ENCODE measurements around the gene PATE3.

The PATE3 gene

GRCh38 chr11:125790825-125791224, 2.9 kb downstream of the PATE3 start:
- ATAC-seq = no peak
- no peak for TF ChIP-seq ESRRG (CRISPR knock-in tag; IDR thresholded peaks at IDR 0.05)
- TF ChIP-seq BACH2 (CRISPR knock-in tag; IDR thresholded peaks at IDR 0.05; ENCODE audit: borderline replicate concordance) = no peak
- no peak for TF ChIP-seq CREB5 (CRISPR knock-in tag; IDR thresholded peaks at IDR 0.05; ENCODE audit: low read depth)
- TF ChIP-seq GLIS3 (CRISPR knock-in tag; IDR thresholded peaks at IDR 0.05) = no peak
- no peak for TF ChIP-seq SNAI2 (CRISPR knock-in tag; IDR thresholded peaks at IDR 0.05)
- TF ChIP-seq ISL1 (CRISPR knock-in tag; IDR thresholded peaks at IDR 0.05) = no peak
- no peak for TF ChIP-seq ARNTL (CRISPR knock-in tag; IDR thresholded peaks at IDR 0.05; ENCODE audit: borderline replicate concordance, low read depth)
- no peak for TF ChIP-seq TCF4 (CRISPR knock-in tag; IDR thresholded peaks at IDR 0.05; ENCODE audit: borderline replicate concordance)
- TF ChIP-seq ZFP3 (CRISPR knock-in tag; IDR thresholded peaks at IDR 0.05) = no peak

GRCh38 chr11:125797641-125798040, 9.7 kb downstream of the PATE3 start:
- ATAC-seq = no peak
- TF ChIP-seq GLIS3 (CRISPR knock-in tag; IDR thresholded peaks at IDR 0.05) = no peak
- no peak for TF ChIP-seq ISL1 (CRISPR knock-in tag; IDR thresholded peaks at IDR 0.05)
- TF ChIP-seq OSR1 (CRISPR knock-in tag; IDR thresholded peaks at IDR 0.05) = no peak
- TF ChIP-seq TSHZ2 (CRISPR knock-in tag; IDR thresholded peaks at IDR 0.05) = no peak
- no peak for TF ChIP-seq PATZ1 (CRISPR knock-in tag; IDR thresholded peaks at IDR 0.05; ENCODE audit: borderline replicate concordance)
- no peak for TF ChIP-seq TCF4 (CRISPR knock-in tag; IDR thresholded peaks at IDR 0.05; ENCODE audit: borderline replicate concordance)
- no peak for TF ChIP-seq CREB5 (CRISPR knock-in tag; IDR thresholded peaks at IDR 0.05; ENCODE audit: low read depth)
- TF ChIP-seq ESRRG (CRISPR knock-in tag; IDR thresholded peaks at IDR 0.05) = no peak
- no peak for TF ChIP-seq ZNF565 (CRISPR knock-in tag; conservative IDR thresholded peaks at IDR 0.05; ENCODE audit: low read depth)

GRCh38 chr11:125799808-125800207, 11.9 kb downstream of the PATE3 start:
- ATAC-seq = no peak
- TF ChIP-seq ZNF70 (CRISPR knock-in tag; IDR thresholded peaks at IDR 0.05) (no peak), PPARA (CRISPR knock-in tag; IDR thresholded peaks at IDR 0.05; ENCODE audit: borderline replicate concordance) (no peak), TSHZ2 (CRISPR knock-in tag; IDR thresholded peaks at IDR 0.05) (no peak), OSR1 (CRISPR knock-in tag; IDR thresholded peaks at IDR 0.05) (no peak), TCF4 (CRISPR knock-in tag; IDR thresholded peaks at IDR 0.05; ENCODE audit: borderline replicate concordance) (no peak), PATZ1 (CRISPR knock-in tag; IDR thresholded peaks at IDR 0.05; ENCODE audit: borderline replicate concordance) (no peak), SNAI2 (CRISPR knock-in tag; IDR thresholded peaks at IDR 0.05) (no peak), GLIS3 (CRISPR knock-in tag; IDR thresholded peaks at IDR 0.05) (no peak)
